Adrenal gland (tissue), 5 donors: ENCODE measurements around the gene INPPL1.

Source experiments
- POLR2A ChIP-seq, 2 donors: fragments of 450-650 bp; IDR thresholded peaks; one replicate each; pipeline ENCODE4 v1.6.1; 2017; ENCODE audit warnings: antibody characterized with exemption in 2 of 2, mild to moderate bottlenecking in 2 of 2, moderate library complexity in 1 of 2
- TF ChIP-seq, protein P1 (sequence below), 6 experiments: fragments of 450-650 bp in 4 of 6; fragments of 200-600 bp in 2 of 6; sonication (generic) in 1 of 6; IDR thresholded peaks; 1 replicate in 5 of 6; 2 replicates in 1 of 6; pipeline versions ENCODE4 v1.5.1 to v1.8.0; 2016 to 2021; ENCODE audit warnings: antibody characterized with exemption in 6 of 6, mild to moderate bottlenecking in 2 of 6, moderate library complexity in 1 of 6
- donor health status: DM: no; HTN: no; CAD: no.

DNA sequence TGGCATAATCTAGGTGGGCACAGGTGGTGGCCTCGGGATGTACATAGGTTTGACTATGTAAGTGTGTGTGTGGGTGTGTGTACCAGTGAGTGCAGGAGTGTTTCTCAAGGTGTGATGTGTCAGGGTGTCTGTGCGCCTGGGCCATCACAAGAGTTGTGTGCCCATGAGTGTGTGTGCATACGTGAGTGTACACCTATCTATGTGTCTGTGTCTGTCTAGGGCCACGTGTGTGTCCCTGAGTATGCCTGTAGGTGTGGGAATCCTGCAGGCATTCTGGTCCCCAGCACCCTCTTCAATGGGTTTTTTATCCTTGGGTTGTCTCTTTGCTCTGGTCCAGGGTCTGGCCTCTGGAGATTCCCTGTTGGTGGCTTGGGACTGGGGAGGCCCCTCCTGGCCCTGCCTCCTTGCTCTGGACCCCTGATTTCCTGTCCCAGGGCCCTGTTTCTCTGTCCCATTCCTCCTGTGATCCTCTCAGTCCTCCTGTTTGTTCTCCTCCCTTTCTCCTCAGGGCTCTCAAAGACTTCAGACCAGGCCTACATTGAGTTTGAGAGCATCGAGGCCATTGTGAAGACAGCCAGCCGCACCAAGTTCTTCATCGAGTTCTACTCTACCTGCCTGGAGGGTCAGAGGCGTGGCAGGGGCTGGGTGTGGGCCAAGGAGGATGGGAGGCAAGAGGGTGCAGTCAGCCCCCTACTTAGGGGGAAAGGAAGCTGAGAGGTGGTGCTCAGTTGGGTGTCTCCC lies 9.4 kb downstream of the INPPL1 start:
- TF ChIP-seq, protein P1, sequence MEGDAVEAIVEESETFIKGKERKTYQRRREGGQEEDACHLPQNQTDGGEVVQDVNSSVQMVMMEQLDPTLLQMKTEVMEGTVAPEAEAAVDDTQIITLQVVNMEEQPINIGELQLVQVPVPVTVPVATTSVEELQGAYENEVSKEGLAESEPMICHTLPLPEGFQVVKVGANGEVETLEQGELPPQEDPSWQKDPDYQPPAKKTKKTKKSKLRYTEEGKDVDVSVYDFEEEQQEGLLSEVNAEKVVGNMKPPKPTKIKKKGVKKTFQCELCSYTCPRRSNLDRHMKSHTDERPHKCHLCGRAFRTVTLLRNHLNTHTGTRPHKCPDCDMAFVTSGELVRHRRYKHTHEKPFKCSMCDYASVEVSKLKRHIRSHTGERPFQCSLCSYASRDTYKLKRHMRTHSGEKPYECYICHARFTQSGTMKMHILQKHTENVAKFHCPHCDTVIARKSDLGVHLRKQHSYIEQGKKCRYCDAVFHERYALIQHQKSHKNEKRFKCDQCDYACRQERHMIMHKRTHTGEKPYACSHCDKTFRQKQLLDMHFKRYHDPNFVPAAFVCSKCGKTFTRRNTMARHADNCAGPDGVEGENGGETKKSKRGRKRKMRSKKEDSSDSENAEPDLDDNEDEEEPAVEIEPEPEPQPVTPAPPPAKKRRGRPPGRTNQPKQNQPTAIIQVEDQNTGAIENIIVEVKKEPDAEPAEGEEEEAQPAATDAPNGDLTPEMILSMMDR (IDR thresholded peaks at IDR 0.05), result no peak
- TF ChIP-seq POLR2A (IDR thresholded peaks at IDR 0.05), result no peak
